HL-60 (cell line): ENCODE data around the gene TRAF3IP1.
A peak's percentile ranks its signal among the peaks of the same experiment; 100 is the strongest.

Experiments
- DNase-seq, 2 experiments: peaks; one replicate each; pipeline ENCODE4 v3.0.0-alpha.2; 2010 to 2020; ENCODE audit warnings: low read depth in 1 of 2, low spot score in 1 of 2
- H3K27ac ChIP-seq: fragments of 250-450 bp; sonication (Bioruptor Pico); replicated peaks from 2 replicates; pipeline ENCODE4 v1.5.1; 2020; ENCODE audit warnings: mild to moderate bottlenecking, moderate library complexity
- H3K27me3 ChIP-seq: fragments of 250-450 bp; sonication (Bioruptor Pico); 2 replicates; pipeline ENCODE4 v1.5.1; 2021; ENCODE audit warnings: mild to moderate bottlenecking, moderate library complexity; ENCODE audit not compliant: insufficient read depth, poor library complexity, severe bottlenecking
- H3K4me3 ChIP-seq: replicated peaks from 2 replicates; pipeline ENCODE4 v1.5.1; 2011; ENCODE audit warnings: mild to moderate bottlenecking, control low read depth, low read length; ENCODE audit not compliant: insufficient read depth
- GABPA ChIP-seq: IDR thresholded peaks from 2 replicates; pipeline ENCODE4 v1.6.1; 2012; ENCODE audit warnings: low read depth
- POLR2AphosphoS5 ChIP-seq: IDR thresholded peaks from 2 replicates; pipeline ENCODE4 v1.6.1; 2012; ENCODE audit warnings: low read depth
- SPI1 ChIP-seq: IDR thresholded peaks from 2 replicates; pipeline ENCODE4 v1.6.1; 2012; ENCODE audit warnings: low read depth, mild to moderate bottlenecking, borderline replicate concordance
- TF ChIP-seq, protein P1 (sequence below): IDR thresholded peaks from one replicate; pipeline ENCODE4 v1.5.1; 2011; ENCODE audit warnings: low read length, control low read depth, inconsistent platforms; ENCODE audit not compliant: insufficient read depth
- TF ChIP-seq, protein P2 (sequence below): IDR thresholded peaks from 2 replicates; pipeline ENCODE4 v1.6.1; 2012; ENCODE audit warnings: low read depth; ENCODE audit not compliant: insufficient replicate concordance

TRAF3IP1 gene

DNA sequence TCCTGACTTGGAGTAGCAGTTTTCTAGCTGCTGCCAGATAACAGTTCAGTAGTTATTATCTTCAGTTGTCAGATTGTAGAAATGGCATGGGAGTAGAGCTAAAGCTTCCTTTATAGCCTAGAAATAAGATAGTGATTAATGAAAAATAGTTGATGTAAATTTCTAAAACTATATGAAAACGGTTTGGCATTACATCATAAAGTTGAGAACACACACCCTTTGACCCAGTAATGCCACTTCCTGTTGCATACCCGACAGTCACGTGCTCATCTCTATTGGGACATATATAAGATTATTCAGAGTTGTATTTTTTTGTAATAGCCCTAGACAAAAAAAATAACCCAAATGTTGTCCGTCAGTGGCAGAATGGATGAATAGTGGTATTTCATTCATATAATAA is 67.0 kb downstream of the TRAF3IP1 start:
- peak; percentile 55 to 88 for DNase-seq
- no peaks in the 10 kb centered on the region for H3K27me3 ChIP-seq
- TF ChIP-seq, protein P1, sequence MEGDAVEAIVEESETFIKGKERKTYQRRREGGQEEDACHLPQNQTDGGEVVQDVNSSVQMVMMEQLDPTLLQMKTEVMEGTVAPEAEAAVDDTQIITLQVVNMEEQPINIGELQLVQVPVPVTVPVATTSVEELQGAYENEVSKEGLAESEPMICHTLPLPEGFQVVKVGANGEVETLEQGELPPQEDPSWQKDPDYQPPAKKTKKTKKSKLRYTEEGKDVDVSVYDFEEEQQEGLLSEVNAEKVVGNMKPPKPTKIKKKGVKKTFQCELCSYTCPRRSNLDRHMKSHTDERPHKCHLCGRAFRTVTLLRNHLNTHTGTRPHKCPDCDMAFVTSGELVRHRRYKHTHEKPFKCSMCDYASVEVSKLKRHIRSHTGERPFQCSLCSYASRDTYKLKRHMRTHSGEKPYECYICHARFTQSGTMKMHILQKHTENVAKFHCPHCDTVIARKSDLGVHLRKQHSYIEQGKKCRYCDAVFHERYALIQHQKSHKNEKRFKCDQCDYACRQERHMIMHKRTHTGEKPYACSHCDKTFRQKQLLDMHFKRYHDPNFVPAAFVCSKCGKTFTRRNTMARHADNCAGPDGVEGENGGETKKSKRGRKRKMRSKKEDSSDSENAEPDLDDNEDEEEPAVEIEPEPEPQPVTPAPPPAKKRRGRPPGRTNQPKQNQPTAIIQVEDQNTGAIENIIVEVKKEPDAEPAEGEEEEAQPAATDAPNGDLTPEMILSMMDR, result no peak
- TF ChIP-seq GABPA, result no peak
- TF ChIP-seq SPI1, result peak; percentile 62
- TF ChIP-seq POLR2AphosphoS5, result no peak
- TF ChIP-seq, protein P2, sequence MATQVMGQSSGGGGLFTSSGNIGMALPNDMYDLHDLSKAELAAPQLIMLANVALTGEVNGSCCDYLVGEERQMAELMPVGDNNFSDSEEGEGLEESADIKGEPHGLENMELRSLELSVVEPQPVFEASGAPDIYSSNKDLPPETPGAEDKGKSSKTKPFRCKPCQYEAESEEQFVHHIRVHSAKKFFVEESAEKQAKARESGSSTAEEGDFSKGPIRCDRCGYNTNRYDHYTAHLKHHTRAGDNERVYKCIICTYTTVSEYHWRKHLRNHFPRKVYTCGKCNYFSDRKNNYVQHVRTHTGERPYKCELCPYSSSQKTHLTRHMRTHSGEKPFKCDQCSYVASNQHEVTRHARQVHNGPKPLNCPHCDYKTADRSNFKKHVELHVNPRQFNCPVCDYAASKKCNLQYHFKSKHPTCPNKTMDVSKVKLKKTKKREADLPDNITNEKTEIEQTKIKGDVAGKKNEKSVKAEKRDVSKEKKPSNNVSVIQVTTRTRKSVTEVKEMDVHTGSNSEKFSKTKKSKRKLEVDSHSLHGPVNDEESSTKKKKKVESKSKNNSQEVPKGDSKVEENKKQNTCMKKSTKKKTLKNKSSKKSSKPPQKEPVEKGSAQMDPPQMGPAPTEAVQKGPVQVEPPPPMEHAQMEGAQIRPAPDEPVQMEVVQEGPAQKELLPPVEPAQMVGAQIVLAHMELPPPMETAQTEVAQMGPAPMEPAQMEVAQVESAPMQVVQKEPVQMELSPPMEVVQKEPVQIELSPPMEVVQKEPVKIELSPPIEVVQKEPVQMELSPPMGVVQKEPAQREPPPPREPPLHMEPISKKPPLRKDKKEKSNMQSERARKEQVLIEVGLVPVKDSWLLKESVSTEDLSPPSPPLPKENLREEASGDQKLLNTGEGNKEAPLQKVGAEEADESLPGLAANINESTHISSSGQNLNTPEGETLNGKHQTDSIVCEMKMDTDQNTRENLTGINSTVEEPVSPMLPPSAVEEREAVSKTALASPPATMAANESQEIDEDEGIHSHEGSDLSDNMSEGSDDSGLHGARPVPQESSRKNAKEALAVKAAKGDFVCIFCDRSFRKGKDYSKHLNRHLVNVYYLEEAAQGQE, result no peak
- no peak overlapping the region for H3K4me3 ChIP-seq
- peak overlapping the region; percentile 76 for H3K27ac ChIP-seq

DNA sequence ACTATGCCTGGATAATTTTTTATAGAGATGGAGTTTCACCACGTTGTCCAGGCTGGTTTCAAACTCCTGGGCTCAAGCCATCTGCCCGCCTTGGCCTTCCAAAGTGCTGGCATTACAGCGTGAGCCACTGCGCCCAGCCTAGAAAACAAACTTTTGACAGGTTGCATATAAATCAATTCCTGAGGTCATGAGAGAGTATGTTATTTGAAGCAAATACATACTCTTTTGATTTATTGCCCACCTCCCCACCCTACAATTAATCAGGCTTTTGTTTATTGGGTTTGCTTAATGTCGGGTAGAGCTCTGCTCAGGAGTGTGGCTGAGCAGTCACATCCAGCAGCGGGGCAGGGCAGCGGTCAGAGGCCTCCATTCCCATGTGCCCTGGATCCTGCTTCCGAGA is 68.5 kb downstream of the TRAF3IP1 start:
- no peak overlapping the region for H3K27ac ChIP-seq
- H3K27me3 ChIP-seq, result no peaks in the 10 kb centered on the region
- H3K4me3 ChIP-seq, result no peak overlapping the region
- TF ChIP-seq, protein P1, result no peak
- TF ChIP-seq SPI1 (no peak), GABPA (no peak), POLR2AphosphoS5 (no peak)
- TF ChIP-seq, protein P2, result no peak
- no peak for DNase-seq

DNA sequence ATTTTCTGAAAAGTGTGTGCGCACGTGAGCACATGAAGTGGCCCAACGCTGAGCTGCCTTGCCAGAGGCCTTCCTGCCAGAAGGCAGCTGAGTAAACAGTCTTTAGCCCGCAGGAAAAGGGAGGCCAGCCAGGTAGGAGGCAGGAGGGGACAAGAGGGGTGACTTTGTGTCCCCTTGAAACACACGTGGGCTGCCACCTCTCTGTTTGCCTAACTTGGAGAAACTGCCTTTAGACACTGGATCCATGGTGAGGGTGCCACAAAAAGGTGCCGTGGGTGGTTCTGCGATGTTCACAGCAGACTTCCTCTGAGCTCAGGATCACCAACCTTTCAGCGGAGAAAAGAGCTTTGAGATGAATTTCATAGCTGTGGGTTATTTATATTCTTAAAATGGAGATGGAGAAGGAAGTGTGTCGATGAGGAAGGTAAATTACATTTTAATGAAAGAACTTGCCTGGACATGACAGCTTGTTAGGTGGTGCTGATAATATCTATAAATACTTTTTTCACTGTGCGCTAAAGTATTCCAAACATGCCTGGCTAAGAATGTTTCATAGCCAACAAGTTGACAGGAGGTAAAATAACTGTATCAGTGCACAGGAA is 69.8 kb downstream of the TRAF3IP1 start:
- DNase-seq, result no peak
- no peak overlapping the region for H3K27ac ChIP-seq
- TF ChIP-seq, protein P2, result no peak
- TF ChIP-seq POLR2AphosphoS5, result no peak
- TF ChIP-seq GABPA, result no peak
- no peak for TF ChIP-seq SPI1
- TF ChIP-seq, protein P1, result no peak
- no peaks in the 10 kb centered on the region for H3K27me3 ChIP-seq
- no peak overlapping the region for H3K4me3 ChIP-seq
